GM21447 (cell line): ENCODE measurements around the gene TUBB1.
"Not testable (repeated sequence)": the region's sequence is repeated elsewhere in the genome, so short reads cannot be mapped to it uniquely, and the experiment has no call there.

Source experiments
- ATAC-seq: cut with Tn5 transposase; IDR thresholded peaks from one replicate; pipeline ENCODE4 v1.9.1; 2021; ENCODE audit not compliant: unreplicated experiment

The TUBB1 gene

GRCh38 chr20:59019217-59019616, at the start of gene TUBB1:
Gene TUBB1, plus strand, starts transcription at chr20:59019429. Its CDS starts 94 bp downstream, at chr20:59019523.
- ATAC-seq = no peak

GRCh38 chr20:58969439-58969838, 49.8 kb upstream of the TUBB1 start:
- no peak for ATAC-seq

GRCh38 chr20:58970146-58970545, 49.1 kb upstream of the TUBB1 start:
- no peak for ATAC-seq

GRCh38 chr20:58971429-58971828, 47.8 kb upstream of the TUBB1 start:
- ATAC-seq = no peak

- no peak for ATAC-seq
Observed at GRCh38 chr20:58973179-58973578, 46.0 kb upstream of the TUBB1 start.

GRCh38 chr20:58973866-58974265, 45.4 kb upstream of the TUBB1 start:
- ATAC-seq = no peak

- no peak for ATAC-seq
Observed at GRCh38 chr20:58975353-58975752, 43.9 kb upstream of the TUBB1 start.

GRCh38 chr20:58976061-58976730, 43.0 kb upstream of the TUBB1 start:
- ATAC-seq = no peak

GRCh38 chr20:58978351-58979190, 40.7 kb upstream of the TUBB1 start:
- no peak for ATAC-seq

GRCh38 chr20:58980711-58981627, 38.3 kb upstream of the TUBB1 start, which contains the start of gene NELFCD:
Gene NELFCD, plus strand, starts transcription at chr20:58981256. Its CDS starts 54 bp downstream, at chr20:58981310.
- peak; percentile 70 for ATAC-seq

- peak; percentile 7 for ATAC-seq
Observed at GRCh38 chr20:58981628-58982364, 37.4 kb upstream of the TUBB1 start.

GRCh38 chr20:58982406-58983114, 36.7 kb upstream of the TUBB1 start:
- ATAC-seq = no peak

GRCh38 chr20:58983115-58983468, 36.1 kb upstream of the TUBB1 start:
- not testable (repeated sequence) for ATAC-seq

GRCh38 chr20:58984691-58985090, 34.5 kb upstream of the TUBB1 start:
- ATAC-seq = no peak

- ATAC-seq = no peak
Observed at GRCh38 chr20:58985656-58986055, 33.6 kb upstream of the TUBB1 start.

- no peak for ATAC-seq
Observed at GRCh38 chr20:58986286-58986967, 32.8 kb upstream of the TUBB1 start.

GRCh38 chr20:58986968-58987517, 32.2 kb upstream of the TUBB1 start:
- no peak for ATAC-seq

GRCh38 chr20:58987790-58988564, 31.3 kb upstream of the TUBB1 start:
- no peak for ATAC-seq
